Measurements from ENCODE around the gene SARDH. TPM values are rescaled to one million over a fixed set of nuclear protein-coding genes. Genes with fewer than 3 reads are reported as not detected.

Gene SARDH
- total and polyA plus RNA-seq, 9 of the 15 experiments (the other 6 are each of a cell fraction or from before 2014, with no cell fraction given), result 0.14 TPM; not detected in 8

- H3K4me3 ChIP-seq, result no peak overlapping the region
Observed at GRCh38 chr9:133703591-133704399, 34.4 kb downstream of the SARDH start.

More at GRCh38 chr9:133703591-133704399, 34.4 kb downstream of the SARDH start:
- Histone ChIP-seq H3K79me2 (ENCODE audit: control insufficient read depth, insufficient read depth, low read length) (no peaks in the 10 kb centered on the region), H2AFZ (ENCODE audit: low read depth, low read length) (no peak overlapping the region), H3K4me1 (replicated peaks in 1 of 2; ENCODE audit: control insufficient read depth in 2 of 2, insufficient read depth in 2 of 2, low read length in 2 of 2) (no peaks in the 10 kb centered on the region; a peak in 1 of 5 replicates), H3K9me3 (replicated peaks; ENCODE audit: control insufficient read depth, insufficient read depth, low read depth, low read length) (no peaks in the 10 kb centered on the region), H4K20me1 (replicated peaks; ENCODE audit: control insufficient read depth, insufficient read depth, low read length) (no peaks in the 10 kb centered on the region), H3K27ac (ENCODE audit: extremely low read depth, low read depth, low read length) (no peak overlapping the region), H3K9ac (ENCODE audit: insufficient read depth in 1 of 2, low read depth in 2 of 2, low read length in 2 of 2) (no peak overlapping the region), H3K27me3 (ENCODE audit: control insufficient read depth in 2 of 2, insufficient read depth in 2 of 2, low read length in 2 of 2) (peaks cover 22 to 37% of the 10 kb centered on the region in 2 experiments; a peak in 4 of 5 replicates), H3K9me1 (ENCODE audit: control insufficient read depth, insufficient read depth, low read length) (no peaks in the 10 kb centered on the region), H3K36me3 (ENCODE audit: control insufficient read depth, insufficient read depth, low read length) (no peaks in the 10 kb centered on the region), H3K4me2 (ENCODE audit: insufficient read depth, low read length) (no peak overlapping the region)
- BruUV-seq (replicated peaks), result no TSS peak
- ChIA-PET CTCF (ENCODE audit: low intra/inter-chr PET ratio) (no interaction called here), POLR2A (interaction anchor here (1.5 kb wide), 1 partner anchor 10 kb away, joined by 4 read pairs; no protein-coding TSS in a partner anchor)
- in situ Hi-C loops (cut with MboI), result no loop called here
- ATAC-seq (no peak), DNase-seq (ENCODE audit: extremely low read depth in 1 of 4, low spot score in 3 of 4) (no peak), FAIRE-seq (no peak)
- under 1% methylated on average over 16 of the region's 21 CpGs for WGBS (ENCODE audit: insufficient coverage, low coverage, missing lambda C conversion rate)
- intact Hi-C loops (cut with micrococcal nuclease), result no loop called here
- TF ChIP-seq SLC30A9 (CRISPR knock-in tag; IDR thresholded peaks at IDR 0.05) (no peak), BRD9 (IDR thresholded peaks at IDR 0.05; ENCODE audit: low read depth, partially characterized antibody) (no peak), PHB2 (IDR thresholded peaks at IDR 0.05; ENCODE audit: low read depth) (no peak), SOX6 (IDR thresholded peaks at IDR 0.05) (no peak), KLF1 (tag; IDR thresholded peaks at IDR 0.05) (no peak), MCM7 (IDR thresholded peaks at IDR 0.05) (no peak), ZZZ3 (IDR thresholded peaks at IDR 0.05) (no peak)
